ENCODE measurements around the gene PKD1L1.
"Not testable (repeated sequence)": the region's sequence is repeated elsewhere in the genome, so short reads cannot be mapped to it uniquely, and the experiment has no call there.

The PKD1L1 gene, protein sequence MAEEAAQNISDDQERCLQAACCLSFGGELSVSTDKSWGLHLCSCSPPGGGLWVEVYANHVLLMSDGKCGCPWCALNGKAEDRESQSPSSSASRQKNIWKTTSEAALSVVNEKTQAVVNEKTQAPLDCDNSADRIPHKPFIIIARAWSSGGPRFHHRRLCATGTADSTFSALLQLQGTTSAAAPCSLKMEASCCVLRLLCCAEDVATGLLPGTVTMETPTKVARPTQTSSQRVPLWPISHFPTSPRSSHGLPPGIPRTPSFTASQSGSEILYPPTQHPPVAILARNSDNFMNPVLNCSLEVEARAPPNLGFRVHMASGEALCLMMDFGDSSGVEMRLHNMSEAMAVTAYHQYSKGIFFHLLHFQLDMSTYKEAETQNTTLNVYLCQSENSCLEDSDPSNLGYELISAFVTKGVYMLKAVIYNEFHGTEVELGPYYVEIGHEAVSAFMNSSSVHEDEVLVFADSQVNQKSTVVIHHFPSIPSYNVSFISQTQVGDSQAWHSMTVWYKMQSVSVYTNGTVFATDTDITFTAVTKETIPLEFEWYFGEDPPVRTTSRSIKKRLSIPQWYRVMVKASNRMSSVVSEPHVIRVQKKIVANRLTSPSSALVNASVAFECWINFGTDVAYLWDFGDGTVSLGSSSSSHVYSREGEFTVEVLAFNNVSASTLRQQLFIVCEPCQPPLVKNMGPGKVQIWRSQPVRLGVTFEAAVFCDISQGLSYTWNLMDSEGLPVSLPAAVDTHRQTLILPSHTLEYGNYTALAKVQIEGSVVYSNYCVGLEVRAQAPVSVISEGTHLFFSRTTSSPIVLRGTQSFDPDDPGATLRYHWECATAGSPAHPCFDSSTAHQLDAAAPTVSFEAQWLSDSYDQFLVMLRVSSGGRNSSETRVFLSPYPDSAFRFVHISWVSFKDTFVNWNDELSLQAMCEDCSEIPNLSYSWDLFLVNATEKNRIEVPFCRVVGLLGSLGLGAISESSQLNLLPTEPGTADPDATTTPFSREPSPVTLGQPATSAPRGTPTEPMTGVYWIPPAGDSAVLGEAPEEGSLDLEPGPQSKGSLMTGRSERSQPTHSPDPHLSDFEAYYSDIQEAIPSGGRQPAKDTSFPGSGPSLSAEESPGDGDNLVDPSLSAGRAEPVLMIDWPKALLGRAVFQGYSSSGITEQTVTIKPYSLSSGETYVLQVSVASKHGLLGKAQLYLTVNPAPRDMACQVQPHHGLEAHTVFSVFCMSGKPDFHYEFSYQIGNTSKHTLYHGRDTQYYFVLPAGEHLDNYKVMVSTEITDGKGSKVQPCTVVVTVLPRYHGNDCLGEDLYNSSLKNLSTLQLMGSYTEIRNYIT (N-terminal part only)

GRCh38 chr7:47948141-47948790 lies at the start of gene PKD1L1:
Gene PKD1L1 (minus strand): TSS chr7:47948466. CDS start chr7:47948440, 26 bp downstream.
- no peak for DNase-seq (ENCODE audit: low read depth)

- no peak for DNase-seq (ENCODE audit: low read depth)
These were observed 44.2 kb upstream of the PKD1L1 start for GRCh38 chr7:47992446-47992845.

DNA sequence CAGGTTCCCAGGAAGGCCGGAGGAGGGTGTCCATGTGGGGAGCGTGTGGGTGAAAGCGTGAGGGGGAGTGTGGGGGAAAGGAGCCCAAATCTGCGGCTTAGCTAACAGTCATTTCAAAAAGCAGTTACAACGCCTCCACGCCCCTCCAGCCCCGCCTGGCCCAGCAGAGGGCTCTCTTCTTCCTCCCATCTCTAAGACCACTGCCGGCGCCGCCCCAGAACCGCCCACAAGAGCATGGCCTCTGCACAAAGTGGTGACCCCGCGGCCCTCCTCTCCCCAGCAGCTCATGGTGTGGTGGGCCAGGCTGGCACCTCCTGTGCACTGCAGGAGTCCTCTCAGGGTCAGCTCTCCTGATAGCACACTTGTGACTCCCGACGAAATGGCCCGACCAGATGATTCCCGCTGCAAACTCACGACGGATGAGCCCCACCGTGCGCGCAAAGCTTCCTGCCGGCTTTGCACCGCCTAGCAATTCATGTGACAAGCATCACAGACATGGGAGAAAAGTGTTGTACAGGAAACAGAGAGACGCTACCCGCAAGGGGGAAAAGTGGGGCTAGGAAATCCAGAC lies 43.6 kb upstream of the PKD1L1 start:
- DNase-seq (ENCODE audit: low read depth) = no peak

GRCh38 chr7:47991270-47991669 lies 43.0 kb upstream of the PKD1L1 start:
- no peak for DNase-seq (ENCODE audit: low read depth)

DNA sequence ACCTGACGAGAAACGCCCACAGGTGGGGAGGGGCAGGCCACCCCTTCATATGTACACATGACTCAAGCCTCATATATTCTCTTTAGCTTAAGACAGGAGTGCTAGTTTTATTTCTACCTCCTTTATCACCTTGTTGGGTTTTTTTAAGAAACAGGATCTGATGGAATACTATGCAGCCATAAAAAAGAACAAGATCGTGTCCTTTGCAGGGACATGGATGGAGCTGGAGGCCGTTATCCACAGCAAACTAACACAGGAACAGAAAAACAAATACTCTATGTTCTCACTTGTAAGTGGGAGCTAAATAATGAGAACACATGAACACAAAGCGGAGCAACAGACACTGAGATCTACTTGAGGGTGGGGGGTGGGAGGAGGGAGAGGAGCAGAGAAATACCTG lies 42.3 kb upstream of the PKD1L1 start:
- DNase-seq (ENCODE audit: low read depth) = no peak

DNA sequence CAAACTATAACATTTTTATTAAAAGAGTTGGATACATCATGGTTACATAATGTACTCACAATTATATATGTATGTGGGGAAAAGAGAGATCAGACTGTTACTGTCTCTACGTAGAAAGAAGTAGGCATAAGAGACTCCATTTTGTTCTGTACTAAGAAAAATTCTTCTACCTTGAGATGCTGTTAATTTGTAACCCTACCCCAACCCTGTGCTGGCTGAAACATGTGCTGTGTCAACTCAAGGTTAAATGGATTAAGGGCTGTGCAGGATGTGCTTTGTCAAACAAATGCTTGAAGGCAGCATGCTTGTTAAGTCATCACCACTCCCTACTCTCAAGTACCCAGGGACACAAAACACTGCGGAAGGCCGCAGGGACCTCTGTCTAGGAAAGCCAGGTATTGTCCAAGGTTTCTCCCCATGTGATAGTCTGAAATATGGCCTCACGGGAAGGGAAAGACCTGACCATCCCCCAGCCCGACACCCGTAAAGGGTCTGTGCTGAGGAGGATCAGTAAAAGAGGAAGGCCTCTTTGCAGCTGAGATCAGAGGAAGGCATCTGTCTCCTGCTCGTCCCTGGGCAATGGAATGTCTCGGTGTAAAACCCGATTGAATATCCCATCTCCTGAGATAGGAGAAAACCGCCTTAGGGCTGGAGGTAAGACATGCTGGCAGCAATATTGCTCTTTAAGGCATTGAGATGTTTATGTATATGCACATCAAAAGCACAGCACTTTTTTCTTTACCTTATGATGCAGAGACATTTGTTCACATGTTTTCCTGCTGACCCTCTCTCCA lies 41.5 kb upstream of the PKD1L1 start:
- not testable (repeated sequence) for DNase-seq (ENCODE audit: low read depth)

DNA sequence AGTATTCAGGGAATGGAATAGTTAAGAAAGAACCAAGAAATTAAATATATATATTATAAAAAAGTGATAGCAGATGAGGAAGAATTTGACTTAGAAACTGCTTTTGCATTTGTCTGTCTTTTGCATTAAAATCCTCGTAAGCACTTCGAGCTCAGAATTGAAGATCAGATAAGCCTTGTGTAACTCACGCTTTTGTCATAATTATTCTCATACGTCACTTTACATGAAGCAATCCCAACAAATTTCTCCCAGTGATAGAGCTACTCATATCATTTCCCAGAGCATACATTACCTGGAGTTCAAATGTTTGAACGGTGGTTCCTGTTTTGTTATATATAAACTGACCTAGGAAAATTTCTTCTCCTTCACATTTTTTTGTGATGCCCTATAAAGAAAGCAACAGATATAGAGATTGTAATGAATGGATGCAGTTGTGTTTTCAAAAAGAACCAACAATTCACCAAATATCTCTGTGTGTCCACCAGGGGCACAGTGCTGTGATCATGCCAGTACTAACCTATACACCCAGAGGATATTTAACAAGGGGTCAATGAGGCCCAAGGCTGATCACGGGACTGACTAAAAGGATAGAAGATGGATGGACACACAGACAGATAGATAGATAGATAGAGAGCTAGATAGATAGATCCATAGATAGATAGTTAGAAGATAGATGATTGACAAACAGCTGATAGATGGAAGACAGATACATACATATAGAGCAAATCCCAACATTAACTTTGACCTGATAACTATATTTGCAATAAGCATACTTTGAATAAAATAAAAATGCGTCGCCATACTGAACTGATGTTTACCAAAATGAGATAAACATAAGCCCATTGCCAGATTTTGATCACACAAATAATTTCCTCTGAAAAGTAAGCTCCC lies 40.5 kb upstream of the PKD1L1 start:
- DNase-seq (ENCODE audit: low read depth) = no peak

DNA sequence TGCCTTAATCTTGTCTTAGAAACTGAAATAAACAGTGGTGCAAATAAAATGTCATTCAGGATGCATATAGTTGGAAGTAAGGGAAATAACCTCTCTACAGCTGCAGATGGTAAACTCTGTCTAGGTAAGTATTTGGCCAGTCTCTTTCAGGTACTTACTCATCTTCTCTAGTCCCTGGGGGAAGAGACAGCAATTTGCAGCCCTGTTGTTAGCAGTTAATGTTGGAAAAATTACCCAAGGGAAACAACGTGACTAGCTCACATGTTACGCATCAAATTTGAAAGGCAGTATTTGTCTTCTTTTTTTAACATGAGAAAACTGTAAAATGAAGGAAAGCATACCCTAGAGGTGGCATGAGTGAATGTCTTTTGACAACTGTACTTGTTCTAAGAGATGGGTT lies 34.3 kb upstream of the PKD1L1 start:
- no peak for DNase-seq (ENCODE audit: low read depth)

GRCh38 chr7:47980648-47981047 lies 32.4 kb upstream of the PKD1L1 start:
- DNase-seq (ENCODE audit: low read depth) = not testable (repeated sequence)

DNA sequence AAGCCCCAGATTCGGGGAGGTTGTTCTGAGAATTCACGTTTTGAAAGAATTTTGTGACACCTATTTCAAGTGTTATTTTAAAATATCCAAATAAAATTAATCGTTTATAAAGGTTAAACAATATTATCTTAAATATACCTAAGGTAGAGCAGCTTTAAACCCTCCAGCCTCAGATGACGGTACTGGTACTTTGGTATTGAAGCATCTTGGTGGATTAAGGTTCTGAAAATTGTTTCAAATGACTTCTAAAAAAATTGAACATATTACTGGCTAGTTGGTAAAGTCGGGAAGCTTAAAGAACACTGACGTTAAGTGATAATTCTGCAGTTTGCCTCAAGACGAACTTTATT lies 31.5 kb upstream of the PKD1L1 start:
- DNase-seq (ENCODE audit: low read depth) = no peak

- DNase-seq (ENCODE audit: low read depth) = peak; percentile 80
These were observed 31.0 kb upstream of the PKD1L1 start, which contains the start of gene HUS1 for GRCh38 chr7:47979145-47979831. Gene HUS1 (minus strand): TSS chr7:47979615. CDS start chr7:47979519, 96 bp downstream.

- no peak for DNase-seq (ENCODE audit: low read depth)
These were observed 30.5 kb upstream of the PKD1L1 start for GRCh38 chr7:47978790-47979144.

DNA sequence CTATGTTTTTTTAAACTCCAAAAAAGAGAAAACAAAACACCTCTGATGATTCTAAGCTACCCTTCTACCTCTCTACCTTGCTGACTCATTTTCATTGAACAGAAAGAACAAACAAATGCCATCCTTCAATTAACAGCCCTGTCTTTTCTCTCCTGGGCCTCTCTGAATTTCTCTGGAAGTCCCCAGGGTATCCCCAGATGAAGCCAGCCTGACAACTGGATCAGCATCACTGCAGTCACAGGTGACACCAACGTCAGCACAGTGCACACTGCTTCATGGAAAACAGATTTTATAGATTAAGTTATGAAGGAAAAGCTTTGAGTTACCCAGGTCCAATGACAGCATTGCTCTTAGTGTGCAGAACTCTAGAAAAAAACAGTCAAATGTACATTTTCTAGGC lies 25.5 kb upstream of the PKD1L1 start:
- no peak for DNase-seq (ENCODE audit: low read depth)

DNA sequence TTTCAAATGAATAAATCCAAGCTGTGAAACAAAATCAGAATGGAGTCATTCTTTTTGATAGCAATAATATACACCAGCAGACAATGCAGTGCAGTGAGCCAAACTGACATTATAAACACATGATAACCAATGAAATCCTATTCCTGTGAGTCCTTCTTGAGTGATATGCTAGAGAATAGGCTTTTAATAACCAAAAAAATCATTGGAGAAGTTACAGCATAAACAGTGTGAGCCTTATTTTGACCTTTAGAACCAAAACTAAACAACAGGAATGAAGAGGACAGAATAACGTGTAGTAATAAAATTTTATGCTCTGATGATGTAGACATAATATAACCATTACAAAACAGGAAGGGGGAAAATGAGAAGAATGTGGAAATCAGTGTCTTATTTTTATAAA lies 22.5 kb upstream of the PKD1L1 start:
- DNase-seq (ENCODE audit: low read depth) = no peak

DNA sequence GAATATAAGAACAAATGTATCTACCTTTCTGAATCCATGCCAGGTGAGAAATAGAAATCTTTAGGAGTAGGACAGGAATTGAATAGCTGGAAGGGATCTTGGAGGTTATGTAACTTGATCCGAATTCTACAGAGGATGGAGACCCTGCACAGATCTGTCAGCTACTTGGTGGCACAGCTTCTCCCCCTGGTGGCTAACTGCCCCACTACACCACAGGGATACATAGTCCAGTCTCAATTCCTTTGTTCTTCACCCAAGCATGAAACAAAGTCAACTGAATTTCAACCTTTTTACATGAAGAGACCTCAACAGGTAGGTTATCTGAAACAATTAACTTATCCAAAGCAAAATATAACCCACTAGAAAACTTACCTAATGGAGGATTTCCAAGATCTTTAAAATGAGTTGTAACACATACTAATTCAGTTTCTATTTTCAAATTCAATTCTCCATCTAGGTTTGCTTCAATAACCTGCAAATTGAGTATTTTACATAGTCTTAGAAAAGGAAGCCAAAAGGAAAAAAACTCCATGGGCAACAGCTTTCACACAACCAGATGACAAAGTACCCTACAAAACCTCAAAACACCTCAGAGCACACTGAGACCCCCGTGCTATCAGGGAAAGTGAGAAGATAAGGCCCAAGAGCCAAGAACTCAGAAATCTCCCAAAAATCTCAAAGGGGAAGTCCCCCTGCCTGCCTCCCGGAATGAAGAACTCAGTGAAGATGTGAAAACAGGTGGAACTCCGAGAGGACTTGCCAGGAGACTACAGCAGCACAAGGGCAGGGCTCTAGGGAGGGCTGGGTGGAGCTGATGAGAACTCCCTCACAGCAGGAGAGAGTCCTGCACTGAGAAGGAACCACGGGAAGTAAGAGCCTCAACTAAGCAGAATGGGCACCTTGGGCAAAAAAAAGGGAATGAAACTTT lies 20.8 kb upstream of the PKD1L1 start:
- DNase-seq (ENCODE audit: low read depth) = peak; percentile 17

GRCh38 chr7:47967708-47968107 lies 19.4 kb upstream of the PKD1L1 start:
- no peak for DNase-seq (ENCODE audit: low read depth)

DNA sequence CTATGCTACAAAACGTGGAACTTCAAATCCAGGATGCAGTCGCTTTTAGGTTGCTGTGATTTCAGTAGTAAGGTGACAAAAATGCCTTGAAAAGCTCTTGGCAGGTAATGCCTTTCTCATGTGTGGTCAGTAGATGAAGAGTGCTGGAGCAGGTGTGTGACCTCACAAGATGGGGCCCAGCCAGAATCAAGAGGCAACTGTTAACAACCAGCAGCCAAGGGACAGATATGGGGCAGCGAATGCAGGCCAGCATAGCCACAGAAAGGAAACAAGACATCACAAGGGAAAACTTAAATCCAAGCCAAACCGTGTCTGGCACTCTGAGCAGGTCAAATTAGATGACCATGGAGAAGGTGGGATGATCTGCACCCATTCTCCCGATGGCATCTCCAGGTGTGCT lies 18.9 kb upstream of the PKD1L1 start:
- DNase-seq (ENCODE audit: low read depth) = no peak

DNA sequence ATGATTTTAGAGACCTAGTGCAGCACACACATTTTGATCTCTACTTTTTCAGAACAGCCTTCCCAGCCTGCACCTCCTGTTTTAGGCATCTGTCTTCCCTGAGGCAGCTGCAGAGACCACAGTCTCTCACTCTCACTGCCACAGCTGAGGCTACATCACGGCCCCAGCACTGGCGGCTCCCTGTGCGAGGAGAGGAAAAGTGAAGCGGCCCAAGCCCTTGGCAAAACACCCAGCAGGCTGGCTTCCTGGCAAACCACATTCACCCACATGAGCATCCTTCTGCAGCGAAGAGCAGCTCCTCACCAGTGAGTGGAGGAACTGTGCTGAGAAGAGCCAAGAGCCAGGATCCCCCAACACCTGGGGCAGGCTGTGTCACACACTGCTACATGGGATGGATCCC lies 17.2 kb upstream of the PKD1L1 start:
- DNase-seq (ENCODE audit: low read depth) = no peak

All from HS-27A (cell line).